ENCODE data around the gene SLC2A9.

The SLC2A9 gene

GRCh38 chr4:9880406-9881197, 140.7 kb downstream of the SLC2A9 start:
- H3K4me3 ChIP-seq (ENCODE audit: low read length in 2 of 2) = no peak overlapping the region
- no peaks in the 10 kb centered on the region for H3K27me3 ChIP-seq (ENCODE audit: control insufficient read depth in 2 of 2, insufficient read depth in 2 of 2, low read length in 2 of 2)
- H3K9ac ChIP-seq (ENCODE audit: low read depth in 1 of 2, low read length in 2 of 2) = no peak overlapping the region
- no peaks in the 10 kb centered on the region for H3K4me1 ChIP-seq (ENCODE audit: control insufficient read depth in 2 of 2, insufficient read depth in 2 of 2, low read length in 2 of 2)
- no peaks in the 10 kb centered on the region for H3K9me3 ChIP-seq (ENCODE audit: control insufficient read depth in 2 of 2, low read length in 2 of 2)
- H3K36me3 ChIP-seq (ENCODE audit: control insufficient read depth in 2 of 2, insufficient read depth in 2 of 2, low read length in 2 of 2) = no peaks in the 10 kb centered on the region
- no peak overlapping the region for H3K27ac ChIP-seq (ENCODE audit: low read depth in 2 of 2, low read length in 2 of 2)

- H3K9me3 ChIP-seq (ENCODE audit: control insufficient read depth in 2 of 2, low read length in 2 of 2) = no peaks in the 10 kb centered on the region
These were observed 144.2 kb downstream of the SLC2A9 start for GRCh38 chr4:9877123-9877522.

GRCh38 chr4:9875516-9875915, 145.8 kb downstream of the SLC2A9 start:
- H3K4me1 ChIP-seq (ENCODE audit: control insufficient read depth in 2 of 2, insufficient read depth in 2 of 2, low read length in 2 of 2) = no peaks in the 10 kb centered on the region
- H3K27me3 ChIP-seq (ENCODE audit: control insufficient read depth in 2 of 2, insufficient read depth in 2 of 2, low read length in 2 of 2) = no peaks in the 10 kb centered on the region
- no peaks in the 10 kb centered on the region for H3K9me3 ChIP-seq (ENCODE audit: control insufficient read depth in 2 of 2, low read length in 2 of 2)
- no peaks in the 10 kb centered on the region for H3K36me3 ChIP-seq (ENCODE audit: control insufficient read depth in 2 of 2, insufficient read depth in 2 of 2, low read length in 2 of 2)
- no peak overlapping the region for H3K9ac ChIP-seq (ENCODE audit: low read depth in 1 of 2, low read length in 2 of 2)
- H3K4me3 ChIP-seq (ENCODE audit: low read length in 2 of 2) = no peak overlapping the region
- H3K27ac ChIP-seq (ENCODE audit: low read depth in 2 of 2, low read length in 2 of 2) = no peak overlapping the region

More at GRCh38 chr4:9877123-9877522, 144.2 kb downstream of the SLC2A9 start:
- H3K4me3 ChIP-seq (ENCODE audit: low read length in 2 of 2) = no peak overlapping the region
- no peak overlapping the region for H3K27ac ChIP-seq (ENCODE audit: low read depth in 2 of 2, low read length in 2 of 2)
- no peak overlapping the region for H3K9ac ChIP-seq (ENCODE audit: low read depth in 1 of 2, low read length in 2 of 2)
- no peaks in the 10 kb centered on the region for H3K27me3 ChIP-seq (ENCODE audit: control insufficient read depth in 2 of 2, insufficient read depth in 2 of 2, low read length in 2 of 2)
- no peaks in the 10 kb centered on the region for H3K4me1 ChIP-seq (ENCODE audit: control insufficient read depth in 2 of 2, insufficient read depth in 2 of 2, low read length in 2 of 2)
- no peaks in the 10 kb centered on the region for H3K36me3 ChIP-seq (ENCODE audit: control insufficient read depth in 2 of 2, insufficient read depth in 2 of 2, low read length in 2 of 2)

- Histone ChIP-seq H3K9ac (ENCODE audit: low read depth in 1 of 2, low read length in 2 of 2) (no peak overlapping the region), H3K36me3 (ENCODE audit: control insufficient read depth in 2 of 2, insufficient read depth in 2 of 2, low read length in 2 of 2) (no peaks in the 10 kb centered on the region), H3K9me3 (ENCODE audit: control insufficient read depth in 2 of 2, low read length in 2 of 2) (no peaks in the 10 kb centered on the region), H3K4me3 (ENCODE audit: low read length in 2 of 2) (no peak overlapping the region), H3K27me3 (ENCODE audit: control insufficient read depth in 2 of 2, insufficient read depth in 2 of 2, low read length in 2 of 2) (no peaks in the 10 kb centered on the region), H3K27ac (ENCODE audit: low read depth in 2 of 2, low read length in 2 of 2) (no peak overlapping the region), H3K4me1 (ENCODE audit: control insufficient read depth in 2 of 2, insufficient read depth in 2 of 2, low read length in 2 of 2) (no peaks in the 10 kb centered on the region)
These were observed 146.9 kb downstream of the SLC2A9 start for GRCh38 chr4:9874385-9874784.

- H3K4me3 ChIP-seq (ENCODE audit: low read length in 2 of 2) = no peak overlapping the region
- H3K27me3 ChIP-seq (ENCODE audit: control insufficient read depth in 2 of 2, insufficient read depth in 2 of 2, low read length in 2 of 2) = no peaks in the 10 kb centered on the region
- no peaks in the 10 kb centered on the region for H3K36me3 ChIP-seq (ENCODE audit: control insufficient read depth in 2 of 2, insufficient read depth in 2 of 2, low read length in 2 of 2)
- no peak overlapping the region for H3K9ac ChIP-seq (ENCODE audit: low read depth in 1 of 2, low read length in 2 of 2)
- no peak overlapping the region for H3K27ac ChIP-seq (ENCODE audit: low read depth in 2 of 2, low read length in 2 of 2)
- H3K9me3 ChIP-seq (ENCODE audit: control insufficient read depth in 2 of 2, low read length in 2 of 2) = no peaks in the 10 kb centered on the region
- H3K4me1 ChIP-seq (ENCODE audit: control insufficient read depth in 2 of 2, insufficient read depth in 2 of 2, low read length in 2 of 2) = no peaks in the 10 kb centered on the region
These were observed 151.0 kb downstream of the SLC2A9 start for GRCh38 chr4:9870165-9870790.

- no peak overlapping the region for H3K27ac ChIP-seq (ENCODE audit: low read depth in 2 of 2, low read length in 2 of 2)
- H3K36me3 ChIP-seq (ENCODE audit: control insufficient read depth in 2 of 2, insufficient read depth in 2 of 2, low read length in 2 of 2) = no peaks in the 10 kb centered on the region
- H3K4me3 ChIP-seq (ENCODE audit: low read length in 2 of 2) = no peak overlapping the region
- no peak overlapping the region for H3K9ac ChIP-seq (ENCODE audit: low read depth in 1 of 2, low read length in 2 of 2)
- no peaks in the 10 kb centered on the region for H3K27me3 ChIP-seq (ENCODE audit: control insufficient read depth in 2 of 2, insufficient read depth in 2 of 2, low read length in 2 of 2)
- no peaks in the 10 kb centered on the region for H3K9me3 ChIP-seq (ENCODE audit: control insufficient read depth in 2 of 2, low read length in 2 of 2)
- H3K4me1 ChIP-seq (ENCODE audit: control insufficient read depth in 2 of 2, insufficient read depth in 2 of 2, low read length in 2 of 2) = no peaks in the 10 kb centered on the region
These were observed 153.4 kb downstream of the SLC2A9 start for GRCh38 chr4:9867751-9868425.

- no peaks in the 10 kb centered on the region for H3K9me3 ChIP-seq (ENCODE audit: control insufficient read depth in 2 of 2, low read length in 2 of 2)
- no peak overlapping the region for H3K9ac ChIP-seq (ENCODE audit: low read depth in 1 of 2, low read length in 2 of 2)
- H3K36me3 ChIP-seq (ENCODE audit: control insufficient read depth in 2 of 2, insufficient read depth in 2 of 2, low read length in 2 of 2) = no peaks in the 10 kb centered on the region
- no peak overlapping the region for H3K4me3 ChIP-seq (ENCODE audit: low read length in 2 of 2)
- no peaks in the 10 kb centered on the region for H3K4me1 ChIP-seq (ENCODE audit: control insufficient read depth in 2 of 2, insufficient read depth in 2 of 2, low read length in 2 of 2)
- H3K27ac ChIP-seq (ENCODE audit: low read depth in 2 of 2, low read length in 2 of 2) = no peak overlapping the region
- H3K27me3 ChIP-seq (ENCODE audit: control insufficient read depth in 2 of 2, insufficient read depth in 2 of 2, low read length in 2 of 2) = no peaks in the 10 kb centered on the region
These were observed 154.4 kb downstream of the SLC2A9 start for GRCh38 chr4:9866931-9867330.

GRCh38 chr4:9861561-9861960, 159.7 kb downstream of the SLC2A9 start:
- H3K9ac ChIP-seq (ENCODE audit: low read depth in 1 of 2, low read length in 2 of 2) = no peak overlapping the region
- no peak overlapping the region for H3K27ac ChIP-seq (ENCODE audit: low read depth in 2 of 2, low read length in 2 of 2)
- H3K9me3 ChIP-seq (ENCODE audit: control insufficient read depth in 2 of 2, low read length in 2 of 2) = no peaks in the 10 kb centered on the region

GRCh38 chr4:9859810-9860209, 161.5 kb downstream of the SLC2A9 start:
- Histone ChIP-seq H3K4me3 (ENCODE audit: low read length in 2 of 2) (no peak overlapping the region), H3K27me3 (ENCODE audit: control insufficient read depth in 2 of 2, insufficient read depth in 2 of 2, low read length in 2 of 2) (no peaks in the 10 kb centered on the region)

More at GRCh38 chr4:9861561-9861960, 159.7 kb downstream of the SLC2A9 start:
- H3K27me3 ChIP-seq (ENCODE audit: control insufficient read depth in 2 of 2, insufficient read depth in 2 of 2, low read length in 2 of 2) = no peaks in the 10 kb centered on the region
- H3K4me1 ChIP-seq (ENCODE audit: control insufficient read depth in 2 of 2, insufficient read depth in 2 of 2, low read length in 2 of 2) = no peaks in the 10 kb centered on the region
- H3K4me3 ChIP-seq (ENCODE audit: low read length in 2 of 2) = no peak overlapping the region
- no peaks in the 10 kb centered on the region for H3K36me3 ChIP-seq (ENCODE audit: control insufficient read depth in 2 of 2, insufficient read depth in 2 of 2, low read length in 2 of 2)

GRCh38 chr4:9849538-9849920, 171.8 kb downstream of the SLC2A9 start:
- Histone ChIP-seq H3K9ac (ENCODE audit: low read depth in 1 of 2, low read length in 2 of 2) (no peak overlapping the region), H3K4me1 (ENCODE audit: control insufficient read depth in 2 of 2, insufficient read depth in 2 of 2, low read length in 2 of 2) (no peaks in the 10 kb centered on the region)

More at GRCh38 chr4:9859810-9860209, 161.5 kb downstream of the SLC2A9 start:
- Histone ChIP-seq H3K9ac (ENCODE audit: low read depth in 1 of 2, low read length in 2 of 2) (no peak overlapping the region), H3K36me3 (ENCODE audit: control insufficient read depth in 2 of 2, insufficient read depth in 2 of 2, low read length in 2 of 2) (no peaks in the 10 kb centered on the region), H3K9me3 (ENCODE audit: control insufficient read depth in 2 of 2, low read length in 2 of 2) (no peaks in the 10 kb centered on the region), H3K27ac (ENCODE audit: low read depth in 2 of 2, low read length in 2 of 2) (no peak overlapping the region), H3K4me1 (ENCODE audit: control insufficient read depth in 2 of 2, insufficient read depth in 2 of 2, low read length in 2 of 2) (no peaks in the 10 kb centered on the region)

More at GRCh38 chr4:9849538-9849920, 171.8 kb downstream of the SLC2A9 start:
- Histone ChIP-seq H3K4me3 (ENCODE audit: low read length in 2 of 2) (no peak overlapping the region), H3K27ac (ENCODE audit: low read depth in 2 of 2, low read length in 2 of 2) (no peak overlapping the region), H3K9me3 (ENCODE audit: control insufficient read depth in 2 of 2, low read length in 2 of 2) (no peaks in the 10 kb centered on the region), H3K27me3 (ENCODE audit: control insufficient read depth in 2 of 2, insufficient read depth in 2 of 2, low read length in 2 of 2) (no peaks in the 10 kb centered on the region), H3K36me3 (ENCODE audit: control insufficient read depth in 2 of 2, insufficient read depth in 2 of 2, low read length in 2 of 2) (no peaks in the 10 kb centered on the region)
